ENCODE results near the gene CCL19.
"Not testable (repeated sequence)": the region's sequence is repeated elsewhere in the genome, so short reads cannot be mapped to it uniquely, and the experiment has no call there.

The CCL19 gene

DNA sequence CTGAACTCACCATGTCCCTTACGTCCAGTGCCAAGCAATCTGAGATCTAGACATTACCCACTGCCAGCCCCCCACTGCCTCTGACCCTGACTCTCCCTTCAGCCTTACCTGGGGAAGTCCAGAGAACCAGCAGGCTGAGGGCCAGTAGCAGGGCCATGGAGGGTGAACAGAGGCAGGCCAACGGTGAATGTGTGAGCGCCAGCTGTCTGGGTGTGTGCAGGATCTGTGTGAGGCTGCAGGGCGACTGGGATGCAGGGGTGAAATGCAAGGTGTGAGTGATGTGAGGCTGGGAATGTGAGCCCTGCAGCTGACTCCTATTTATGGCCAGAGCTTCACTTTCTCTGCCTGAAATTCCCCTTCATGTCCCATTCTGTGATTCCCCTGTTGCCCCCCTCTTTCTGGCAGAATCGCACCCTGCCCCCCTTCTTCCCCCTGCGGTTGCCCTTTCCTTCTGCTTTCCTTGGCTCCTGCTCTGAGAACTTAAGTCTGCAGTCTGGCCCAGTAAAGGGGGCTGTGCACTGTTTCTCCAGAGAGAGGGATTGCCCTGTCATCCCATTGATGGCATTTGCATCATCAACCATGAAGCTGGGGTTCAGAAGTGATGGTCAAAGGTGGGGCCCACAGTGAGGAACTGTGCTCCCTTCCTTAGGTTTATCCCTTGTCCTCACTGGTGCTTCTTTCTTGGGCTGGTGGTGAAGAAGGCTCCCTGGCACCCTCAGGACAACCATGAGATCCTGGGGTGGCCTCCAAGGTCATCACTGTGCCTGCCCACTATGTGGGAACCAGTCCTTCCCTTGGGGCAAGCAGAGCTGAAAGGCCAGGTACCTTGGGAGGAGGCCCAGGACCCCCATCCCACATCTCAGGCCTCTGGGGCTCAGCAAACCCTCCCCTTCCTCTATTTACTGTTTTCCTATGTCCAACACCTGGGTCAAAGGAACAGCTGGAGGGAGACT lies at the start of gene CCL19:
Gene CCL19, minus strand, starts transcription at position 294 of the 953 bp plus-strand sequence. Its CDS starts 137 bp downstream, at position 157.
- DNase-seq, result no peak

DNA sequence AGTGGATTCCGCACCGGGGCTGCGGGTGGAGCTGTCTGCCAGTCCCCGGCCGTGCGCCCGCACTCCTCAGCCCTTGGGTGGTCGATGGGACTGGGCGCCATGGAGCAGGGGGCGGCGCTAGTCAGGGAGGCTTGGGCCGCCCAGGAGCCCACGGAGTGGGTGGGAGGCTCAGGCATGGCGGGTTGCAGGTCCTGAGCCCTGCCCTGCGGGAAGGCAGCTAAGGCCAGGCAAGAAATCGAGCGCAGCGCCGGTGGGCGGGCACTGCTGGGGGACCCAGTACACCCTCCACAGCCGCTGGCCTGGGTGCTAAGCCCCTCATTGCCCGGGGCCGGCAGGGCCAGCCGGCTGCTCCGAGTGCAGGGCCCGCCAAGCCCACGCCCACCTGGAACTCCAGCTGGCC lies 49.1 kb upstream of the CCL19 start:
- DNase-seq, result not testable (repeated sequence)

DNA sequence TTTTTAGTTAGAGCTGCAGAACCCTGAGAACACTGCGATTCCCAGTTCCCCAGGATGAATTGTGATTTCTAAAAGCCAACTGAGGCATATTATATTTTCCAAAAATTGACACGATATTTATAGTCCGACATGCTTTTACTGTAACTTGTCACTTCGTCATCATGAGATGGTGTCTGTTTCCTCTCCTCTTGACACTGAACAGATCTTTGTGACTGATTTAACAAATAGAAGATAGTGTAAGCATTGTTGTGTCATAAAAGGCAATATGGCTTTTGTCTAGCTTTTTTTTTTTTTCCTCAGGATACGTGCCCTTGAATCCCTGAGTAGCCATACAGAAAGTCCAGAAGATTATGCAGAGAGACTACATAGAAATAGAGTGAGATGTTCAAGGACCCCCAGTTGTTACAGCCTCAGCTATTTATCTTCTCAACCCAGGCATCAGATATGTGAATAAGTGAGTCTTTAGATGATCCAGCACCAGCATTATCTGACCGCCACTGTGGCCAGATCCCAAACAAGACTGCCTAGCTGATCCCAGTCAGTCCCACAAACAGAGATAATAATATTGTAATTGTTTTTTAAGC lies 46.7 kb upstream of the CCL19 start:
- DNase-seq, result no peak

DNA sequence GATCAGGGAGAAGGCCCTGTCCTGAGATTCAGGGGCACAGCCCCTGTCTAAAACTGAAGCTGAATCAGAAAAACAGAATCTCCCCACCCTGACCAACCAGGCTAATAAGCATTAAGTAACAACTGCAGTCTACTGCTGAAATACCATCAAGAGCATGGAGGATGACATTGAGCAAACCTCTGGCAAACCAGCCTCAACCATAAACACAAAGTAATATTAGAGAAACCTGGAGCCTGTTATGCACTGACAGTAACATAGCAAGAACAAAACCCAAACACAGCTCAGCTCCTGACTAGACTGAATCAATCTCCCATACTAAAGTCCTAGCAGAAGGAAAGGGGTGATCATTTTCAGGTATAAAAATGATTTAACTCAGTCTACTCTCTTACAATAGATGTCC lies 43.6 kb upstream of the CCL19 start:
- no peak for DNase-seq

DNA sequence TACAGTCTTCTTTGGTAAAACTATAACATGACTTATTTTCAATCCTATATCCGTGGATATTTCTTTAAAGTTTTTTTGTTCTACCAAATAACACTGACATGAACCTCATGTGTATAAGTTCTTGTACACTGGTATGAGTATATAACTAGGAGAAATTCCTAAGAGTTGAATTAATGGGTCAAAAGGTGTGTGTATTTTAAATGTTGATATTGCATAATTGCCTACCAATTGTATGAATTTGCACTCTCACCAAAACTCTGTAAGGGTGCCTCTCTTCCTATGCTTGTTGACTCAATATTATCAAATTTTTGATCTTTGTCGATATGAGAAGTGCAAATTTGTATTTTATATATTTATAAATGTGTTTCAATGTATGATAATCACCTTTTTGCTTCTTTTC lies 41.8 kb upstream of the CCL19 start:
- no peak for DNase-seq

DNA sequence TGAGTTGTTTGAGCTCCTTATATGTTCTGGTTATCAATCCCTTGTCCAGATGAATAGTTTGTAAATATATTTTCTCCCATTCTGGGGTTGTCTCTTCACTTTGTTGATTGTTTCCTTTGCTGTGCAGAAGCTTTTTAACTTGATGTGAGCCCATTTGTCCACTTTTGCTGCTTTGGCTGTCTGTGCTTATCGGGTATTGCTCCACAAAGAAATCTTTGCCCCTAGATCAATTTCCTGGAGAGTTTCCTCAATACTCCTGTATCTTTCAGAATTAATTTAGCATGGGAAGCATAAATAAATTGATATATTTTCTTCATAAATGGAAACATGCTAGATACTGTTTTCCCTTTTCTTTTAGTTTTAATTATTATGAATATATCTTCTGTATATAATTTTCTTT lies 41.4 kb upstream of the CCL19 start:
- no peak for DNase-seq

DNA sequence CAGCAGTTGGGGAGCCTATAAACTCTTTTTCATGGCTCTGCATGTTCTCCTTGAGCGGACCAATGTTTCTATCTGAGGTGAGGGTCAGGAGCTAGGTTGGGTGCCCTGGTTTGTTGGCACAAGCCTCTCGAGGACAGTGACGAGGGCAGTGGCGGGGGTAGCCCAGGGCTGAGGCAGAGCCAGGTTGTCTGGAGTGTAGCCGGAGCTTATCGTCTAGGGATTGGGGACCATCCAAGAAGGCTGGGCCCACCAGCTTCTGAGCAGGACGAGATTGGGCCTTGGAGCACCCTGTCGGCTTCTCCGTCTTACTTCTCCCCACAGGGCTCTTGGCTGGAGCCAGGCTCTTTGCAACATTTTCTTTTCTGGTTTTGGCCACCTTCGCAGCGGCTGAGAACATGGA lies 32.1 kb upstream of the CCL19 start:
- DNase-seq, result no peak

DNA sequence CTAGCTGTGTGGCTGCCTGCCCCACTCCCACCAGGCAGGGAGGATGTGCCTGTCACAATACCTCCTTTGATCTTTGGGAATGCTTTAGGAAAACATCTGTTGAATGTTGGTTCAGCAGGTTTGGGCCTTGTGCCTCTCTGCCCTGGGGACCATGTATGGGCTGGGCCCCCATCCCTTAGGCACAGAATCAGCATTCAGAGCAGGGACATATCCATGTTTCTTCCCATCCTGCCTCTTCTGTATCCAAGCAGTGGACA lies 28.6 kb upstream of the CCL19 start:
- DNase-seq, result not testable (repeated sequence)

DNA sequence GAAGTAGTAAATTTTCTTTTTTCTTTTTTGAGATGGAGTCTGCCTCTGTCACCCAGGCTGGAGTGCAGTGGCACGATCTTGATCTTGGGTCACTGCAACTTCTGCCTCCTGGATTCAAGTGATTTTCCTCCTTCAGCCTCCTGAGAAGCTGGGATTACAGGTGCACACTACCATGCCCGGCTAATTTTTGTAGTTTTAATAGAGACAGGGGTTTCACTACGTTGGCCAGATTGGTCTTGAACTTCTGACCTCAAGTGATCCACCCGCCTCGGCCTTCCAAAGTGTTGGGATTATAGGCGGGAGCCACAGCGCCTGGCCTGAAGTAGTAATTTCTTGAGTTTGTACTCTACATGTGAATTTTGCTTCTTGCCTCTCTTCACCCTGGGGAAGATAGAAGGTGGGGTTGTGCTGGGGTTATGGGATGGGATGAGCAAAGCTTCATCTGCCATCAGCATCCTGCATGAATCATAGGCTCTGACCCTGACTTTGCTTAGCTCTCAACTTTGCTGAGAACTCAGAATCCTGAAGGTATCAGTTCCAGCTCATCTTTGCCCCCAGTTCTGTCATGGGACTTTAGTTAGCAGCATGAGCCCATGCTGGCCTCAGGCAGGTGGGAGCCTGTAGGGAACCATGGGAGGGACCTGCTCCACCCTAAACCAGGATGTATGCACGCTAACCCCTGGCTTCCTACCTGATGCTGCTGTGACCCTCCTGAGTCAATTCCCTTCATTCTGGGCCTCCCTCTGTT lies 28.1 kb upstream of the CCL19 start:
- no peak for DNase-seq

DNA sequence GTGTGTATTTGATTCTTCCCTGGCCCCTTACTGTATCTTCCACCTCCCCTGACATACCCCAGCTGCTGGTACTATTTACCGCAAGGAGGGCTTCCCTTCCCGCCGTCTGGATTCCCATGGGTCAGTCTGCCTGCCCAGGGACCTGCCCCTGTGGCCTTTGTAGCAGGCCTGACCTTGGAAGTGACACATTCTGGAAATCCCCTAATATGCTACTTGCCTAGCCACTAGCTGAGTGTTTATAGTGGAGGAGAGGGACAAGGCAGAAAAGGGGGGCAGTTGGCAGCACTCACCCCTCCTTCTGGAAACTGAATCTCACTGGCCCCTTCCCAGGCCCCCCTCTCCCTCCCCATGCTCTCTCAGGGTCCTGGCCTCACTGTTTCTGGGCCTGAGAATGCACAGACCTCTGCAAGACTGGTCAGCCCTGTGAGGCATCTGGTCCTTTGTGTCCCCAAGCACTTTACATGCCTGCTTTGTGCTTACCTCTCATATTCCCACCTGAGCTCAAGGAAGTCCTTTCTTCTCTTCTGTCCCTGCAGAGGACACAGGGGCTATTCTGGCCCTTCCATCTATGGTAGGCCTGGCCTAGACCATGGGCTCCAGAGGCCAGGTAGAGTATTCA lies 27.0 kb upstream of the CCL19 start:
- no peak for DNase-seq

DNA sequence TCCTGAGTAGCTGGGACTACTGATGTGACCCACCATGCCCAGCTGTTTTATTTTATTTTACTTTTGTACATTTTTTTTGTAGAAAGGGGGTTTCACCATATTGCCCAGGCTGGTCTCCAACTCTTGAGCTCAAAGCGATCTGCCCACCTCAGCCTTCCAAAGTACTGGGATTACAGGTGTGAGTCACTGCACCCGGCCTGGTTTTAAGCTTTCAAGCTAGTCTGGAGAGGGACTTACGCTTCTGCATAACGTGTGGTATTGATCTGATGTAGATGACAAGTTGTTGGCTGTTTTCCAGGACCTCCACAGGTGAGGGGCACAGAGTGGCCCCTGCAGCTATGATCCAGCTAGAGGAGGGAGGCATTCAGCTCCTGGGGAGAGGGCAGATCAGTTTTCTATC lies 25.6 kb upstream of the CCL19 start:
- DNase-seq, result no peak

DNA sequence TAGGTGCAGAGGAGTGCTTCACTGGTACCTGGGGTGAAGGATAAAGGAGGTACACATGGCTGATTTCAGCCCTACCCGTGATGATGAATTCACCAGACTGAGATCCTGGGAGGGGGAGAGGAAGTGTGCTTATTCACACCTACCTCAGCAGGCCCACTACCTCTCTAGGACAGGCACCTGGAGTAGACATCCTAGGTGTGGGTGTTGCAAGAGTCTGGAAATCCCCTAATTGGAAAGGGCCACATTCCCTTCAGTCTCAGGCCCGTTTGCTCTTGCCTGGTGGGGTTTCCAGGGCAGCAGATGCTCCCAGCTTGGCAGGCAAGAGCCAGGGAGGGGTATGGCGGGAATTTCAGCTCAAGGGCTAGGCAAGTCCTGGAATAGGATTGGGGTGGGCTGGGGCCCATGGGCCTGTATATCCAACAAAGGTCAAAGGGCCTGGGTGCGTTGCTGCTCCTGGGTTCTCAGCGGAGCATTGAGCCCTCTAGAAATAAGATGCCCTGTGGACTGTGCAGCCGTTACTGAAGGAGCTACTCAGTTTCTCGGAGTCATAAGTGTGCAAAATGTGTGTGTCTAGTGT lies 24.7 kb upstream of the CCL19 start:
- no peak for DNase-seq

DNA sequence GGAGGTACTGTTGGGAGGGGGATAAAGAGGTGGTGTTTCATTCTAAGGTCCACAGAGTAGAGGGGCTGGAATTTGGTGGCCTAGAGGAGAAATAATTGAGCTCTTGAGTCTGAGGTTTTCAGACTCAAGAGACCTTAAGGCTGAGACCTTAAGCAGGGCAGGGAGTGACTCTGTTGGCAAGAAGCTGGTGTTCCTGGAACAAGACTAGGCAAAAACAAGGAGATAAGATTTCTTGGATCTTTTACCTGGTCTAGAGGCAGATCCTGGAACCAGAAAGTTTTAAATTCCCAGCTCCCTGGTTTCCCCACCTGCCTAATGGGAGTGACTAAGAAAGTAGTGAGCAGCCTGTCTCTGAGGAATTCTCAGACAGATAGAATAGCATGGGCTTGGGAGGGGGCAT lies 22.9 kb upstream of the CCL19 start:
- DNase-seq, result no peak

DNA sequence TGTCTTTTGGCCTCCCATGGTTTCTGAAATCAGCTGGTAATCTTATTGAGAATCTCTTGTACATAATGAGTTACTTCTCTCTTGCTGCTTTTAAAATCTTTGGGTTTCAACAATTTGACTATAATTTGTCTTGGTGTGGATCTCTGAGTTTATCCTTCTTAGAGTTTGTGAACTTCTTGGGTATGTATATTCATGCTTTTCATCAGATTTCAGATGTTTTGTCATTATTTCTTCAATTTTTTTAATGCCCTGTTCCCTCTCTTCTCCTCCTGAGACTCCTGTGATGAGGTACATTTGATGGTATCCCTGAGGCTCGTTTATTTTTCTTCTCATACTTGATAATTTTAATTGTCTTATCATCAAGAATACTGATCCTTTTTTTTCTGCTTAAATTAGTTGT lies 21.1 kb upstream of the CCL19 start:
- no peak for DNase-seq

DNA sequence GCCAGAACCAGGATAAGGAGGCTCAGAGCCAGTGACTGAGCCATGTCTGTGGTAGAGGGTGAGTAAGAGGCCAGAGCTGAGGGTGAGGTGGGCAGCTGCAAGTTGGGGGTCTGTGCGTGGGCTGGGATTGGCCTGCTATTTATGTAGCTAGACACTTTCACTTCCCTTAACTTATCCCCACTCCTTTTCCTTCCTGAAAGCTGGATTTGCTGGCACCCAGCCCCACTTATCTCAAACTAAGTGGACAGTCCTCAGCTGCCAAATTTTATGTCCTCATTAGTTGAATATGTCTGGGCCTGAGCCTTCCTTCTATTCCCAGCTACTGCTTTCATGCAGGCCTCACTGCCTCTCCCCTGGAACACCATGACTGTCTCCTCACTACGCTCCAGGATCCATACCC lies 18.9 kb upstream of the CCL19 start, which contains the start of gene CCL21:
Gene CCL21, minus strand, starts transcription at position 114 of the 400 bp plus-strand sequence. Its CDS starts 70 bp downstream, at position 44.
- DNase-seq, result no peak

DNA sequence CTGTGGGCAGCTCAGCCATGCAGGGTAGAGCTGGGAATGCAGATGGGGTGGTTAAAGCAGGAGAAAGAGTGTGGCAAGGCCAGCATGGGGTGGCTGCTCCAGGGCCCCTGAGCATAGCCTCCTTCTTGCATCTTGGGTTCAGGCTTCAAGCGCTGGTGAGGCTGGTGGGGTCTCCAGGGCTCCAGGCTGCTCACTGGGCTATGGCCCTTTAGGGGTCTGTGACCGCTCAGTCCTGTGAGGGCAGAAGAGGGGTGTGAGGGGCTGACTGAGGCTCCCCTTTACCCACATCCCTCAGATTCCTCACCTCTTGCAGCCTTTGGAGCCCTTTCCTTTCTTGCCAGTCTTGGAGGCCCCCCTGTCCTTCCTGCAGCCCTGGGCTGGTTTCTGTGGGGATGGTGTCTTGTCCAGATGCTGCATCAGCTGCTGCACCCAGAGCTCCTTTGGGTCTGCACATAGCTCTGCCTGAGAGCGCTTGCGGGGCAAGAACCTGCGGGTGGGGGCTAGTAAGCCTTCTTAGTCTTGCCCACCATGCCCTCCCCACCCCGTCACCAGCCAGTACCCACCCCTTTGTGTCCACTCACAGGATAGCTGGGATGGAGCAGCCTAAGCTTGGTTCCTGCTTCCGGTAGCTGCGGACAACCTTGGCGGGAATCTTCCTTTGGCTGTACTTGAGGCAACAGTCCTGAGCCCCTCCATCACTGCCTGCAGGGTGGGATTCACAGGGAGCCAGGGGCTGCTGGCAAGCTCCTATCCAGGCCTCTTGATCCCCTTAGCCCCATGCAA lies 18.3 kb upstream of the CCL19 start:
- DNase-seq, result no peak

DNA sequence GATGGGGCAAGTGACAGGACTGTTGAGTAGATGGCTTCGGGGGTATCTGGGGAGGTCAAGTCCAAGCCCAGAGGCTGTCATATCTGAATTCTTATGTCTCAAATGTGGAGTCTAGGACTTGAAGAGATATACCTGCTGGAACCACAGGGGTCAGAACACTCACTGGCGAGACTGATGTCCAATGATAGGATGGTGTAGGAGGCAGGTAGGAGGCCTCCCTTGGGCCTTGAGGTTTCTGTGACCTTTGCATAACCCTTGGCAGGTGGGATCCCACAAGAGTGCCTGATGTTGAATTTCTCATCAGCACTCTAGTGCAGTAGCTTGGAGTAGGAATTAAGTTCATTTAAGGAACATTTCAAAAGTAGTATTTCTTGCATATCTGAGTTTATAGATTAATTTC lies 16.1 kb upstream of the CCL19 start:
- DNase-seq, result no peak

DNA sequence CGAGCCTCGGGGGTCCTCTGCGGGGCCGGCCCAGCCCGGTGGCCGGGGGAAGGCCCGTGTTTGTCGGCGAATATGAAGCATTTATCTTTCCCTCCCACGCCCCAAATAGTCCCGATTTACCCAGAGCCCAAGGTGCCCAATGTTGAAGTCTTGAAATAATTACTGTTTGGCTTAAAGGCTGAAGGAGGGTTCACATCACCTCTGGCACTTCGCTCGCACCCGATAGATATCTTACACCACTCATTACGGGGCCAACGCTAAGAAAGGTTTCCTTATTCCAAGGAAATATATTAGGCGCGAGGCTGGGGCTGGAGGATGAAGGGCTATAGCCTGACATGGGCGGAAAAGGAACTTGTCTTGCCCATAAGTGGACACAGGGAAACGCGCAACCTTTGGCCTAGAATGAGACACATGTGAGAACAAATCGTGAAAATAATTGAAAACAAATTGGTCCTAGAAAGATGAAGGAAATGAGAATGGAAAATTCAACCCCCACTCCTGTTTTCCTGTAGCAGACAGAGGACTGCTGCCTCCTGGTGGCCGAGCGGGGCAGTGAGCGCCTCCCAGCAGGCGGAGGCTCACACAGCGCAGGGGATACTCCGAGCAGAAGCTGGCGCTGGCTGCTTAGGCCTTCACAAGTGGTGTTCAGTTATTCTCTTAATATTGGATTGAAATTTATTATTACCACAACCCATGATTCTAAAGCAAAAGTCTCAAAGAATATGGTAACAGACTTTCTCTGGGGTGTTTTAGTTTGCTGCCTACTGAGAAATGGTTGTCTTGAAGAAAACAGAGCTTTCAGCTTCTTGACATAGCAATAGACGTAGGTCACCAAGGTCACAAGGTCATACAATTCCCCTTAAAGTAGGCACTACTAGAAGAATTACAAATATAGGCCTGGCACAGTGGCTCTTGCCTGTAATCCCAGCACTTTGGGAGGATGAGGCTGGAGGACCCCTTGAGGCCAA lies 11.0 kb upstream of the CCL19 start:
- peak; percentile 54 for DNase-seq

DNA sequence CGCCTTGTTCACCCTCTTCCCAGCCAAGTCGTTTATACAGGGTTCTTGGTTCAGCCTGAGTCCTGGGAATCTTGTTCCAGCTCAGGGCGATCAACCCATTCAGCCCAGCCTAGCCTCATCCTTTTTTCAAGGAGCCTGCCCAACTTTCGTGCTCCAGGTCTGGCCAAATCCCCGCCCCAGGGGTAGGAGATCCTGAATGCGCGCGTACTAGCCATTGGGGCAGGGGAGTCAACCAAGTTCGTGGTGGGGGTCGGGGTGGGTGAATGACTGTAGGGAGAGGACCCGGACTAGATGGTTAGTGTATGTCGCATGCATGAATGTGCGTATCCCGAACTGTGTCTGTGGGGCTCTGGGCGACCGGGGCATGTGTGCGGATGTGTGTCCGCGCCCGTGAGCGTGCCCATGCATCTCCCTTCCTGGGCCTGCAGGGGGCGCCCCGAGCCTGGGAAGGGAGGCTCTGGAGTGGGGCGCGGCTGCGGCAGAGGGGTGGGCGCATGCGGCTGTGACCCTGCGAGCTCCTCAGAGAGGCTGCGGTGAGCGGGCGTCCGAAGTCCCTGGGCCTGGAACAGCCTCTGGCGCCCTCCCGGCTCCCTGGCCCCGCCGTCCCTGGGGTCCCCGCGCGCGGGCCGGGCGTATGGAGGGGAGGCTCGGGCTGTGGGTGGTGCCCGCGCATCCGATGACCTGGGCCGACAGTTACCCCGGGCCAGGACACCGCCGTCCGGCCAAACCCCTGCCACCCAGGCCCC lies 10.1 kb upstream of the CCL19 start:
- DNase-seq, result peak; percentile 42

DNA sequence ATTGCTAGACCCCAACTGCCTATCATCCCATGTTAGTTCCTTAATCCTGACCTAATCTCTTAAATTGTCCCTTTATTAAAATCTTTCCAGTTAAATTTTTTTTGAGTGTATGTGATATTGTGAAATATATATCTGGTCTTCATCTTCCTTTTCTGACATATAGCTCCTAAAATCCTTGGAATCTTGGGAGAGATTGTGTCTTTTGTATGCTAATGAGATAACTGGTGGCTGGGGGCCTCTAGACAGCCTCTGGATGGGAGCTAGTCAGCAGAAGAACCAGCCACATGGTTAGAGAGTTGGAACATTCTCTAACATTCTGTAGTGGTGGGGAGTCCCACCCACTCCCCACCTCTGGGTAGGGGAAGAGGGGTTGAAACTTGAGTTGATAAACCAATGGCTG lies 3.7 kb upstream of the CCL19 start:
- no peak for DNase-seq
